H1 (cell line): Measurements from ENCODE around the gene SLC9B2. TPM values are rescaled to one million over a fixed set of nuclear protein-coding genes. Genes with fewer than 3 reads are reported as not detected.
A peak's percentile ranks its signal among the peaks of the same experiment; 100 is the strongest.

Experiments
- ASH2L ChIP-seq: fragments of 200-600, 300-600 bp; sonication (generic); IDR thresholded peaks from one replicate; pipeline ENCODE4 v1.7.1; 2017; ENCODE audit warnings: low read length
- CHD2 ChIP-seq: IDR thresholded peaks from 2 replicates; pipeline ENCODE4 v1.6.1; 2012; ENCODE audit warnings: low read length, improper control_type of control experiment
- EGR1 ChIP-seq: IDR thresholded peaks from 2 replicates; pipeline ENCODE4 v1.6.1; 2011; ENCODE audit warnings: low read depth, low read length, borderline replicate concordance
- GTF2F1 ChIP-seq: IDR thresholded peaks from 2 replicates; pipeline ENCODE4 v1.6.1; 2012; ENCODE audit warnings: low read depth, low read length, improper control_type of control experiment, borderline replicate concordance
- HDAC2 ChIP-seq, 2 experiments: fragments of 300-600 bp in 1 of 2; sonication (generic) in 1 of 2; IDR thresholded peaks; 2 replicates each; pipeline ENCODE4 v1.6.1; 2011 to 2012; ENCODE audit warnings: low read depth in 2 of 2, low read length in 2 of 2, mild to moderate bottlenecking in 2 of 2, moderate library complexity in 2 of 2, borderline replicate concordance in 1 of 2, inconsistent platforms in 1 of 2
- KDM1A ChIP-seq: fragments of 200-600, 300-600 bp; sonication (generic); IDR thresholded peaks from 2 replicates; pipeline ENCODE4 v1.7.1; 2016; ENCODE audit warnings: mild to moderate bottlenecking, low read length, borderline replicate concordance
- PHF8 ChIP-seq: fragments of 200-600 bp; sonication (generic); conservative IDR thresholded peaks from 2 replicates; pipeline ENCODE4 v1.7.1; 2012; ENCODE audit warnings: low read depth, mild to moderate bottlenecking, inconsistent platforms, low read length, moderate library complexity
- POLR2A ChIP-seq, 2 experiments: IDR thresholded peaks; 1 replicate in 1 of 2; 2 replicates in 1 of 2; pipeline ENCODE4 v1.6.1; 2011; ENCODE audit warnings: low read depth in 2 of 2, low read length in 2 of 2, mild to moderate bottlenecking in 2 of 2; ENCODE audit errors: control extremely low read depth in 1 of 2
- RAD21 ChIP-seq, 2 experiments: IDR thresholded peaks in 1 of 2; conservative IDR thresholded peaks in 1 of 2; 2 replicates each; pipeline ENCODE4 v1.6.1; 2011; ENCODE audit warnings: low read depth in 2 of 2, low read length in 2 of 2, improper control_type of control experiment in 1 of 2, inconsistent platforms in 1 of 2, mild to moderate bottlenecking in 1 of 2, moderate library complexity in 1 of 2
- RBBP5 ChIP-seq: IDR thresholded peaks from 2 replicates; pipeline ENCODE4 v1.7.1; 2012; ENCODE audit warnings: low read depth, mild to moderate bottlenecking, inconsistent platforms, low read length, moderate library complexity, borderline replicate concordance
- RNF2 ChIP-seq: fragments of 200-900, 300-1000 bp; sonication (generic); IDR thresholded peaks from 2 replicates; pipeline ENCODE4 v1.7.1; 2016; ENCODE audit warnings: borderline replicate concordance, low read depth, mild to moderate bottlenecking, antibody characterized with exemption, low read length; ENCODE audit not compliant: poor library complexity, severe bottlenecking; ENCODE audit errors: missing control alignments
- SP1 ChIP-seq: IDR thresholded peaks from 2 replicates; pipeline ENCODE4 v1.6.1; 2011; ENCODE audit warnings: low read depth, low read length
- polyA plus RNA-seq, 7 experiments: library from polyadenylated mRNA; depleted of rRNA in 3 of 7; stranded (reverse) in 5 of 7; unstranded in 2 of 7; fragments of >200 nt in 5 of 7; fragments of 200-250 nt in 2 of 7; gene quantifications; 1 replicate in 5 of 7; 2 replicates in 1 of 7; 4 replicates in 1 of 7; pipeline versions ENCODE4 v1.2.1 to v1.2.3, GENCODE V29; 2011 to 2013; ENCODE audit warnings: missing spikeins in 2 of 7, mixed read lengths in 2 of 7
- total RNA-seq: library from RNA; stranded (reverse); fragmentation: NEBNext Ultra II Directional; extraction: Animal tissue kit (Norgen Biotek cat#: 25700); gene quantifications from 2 replicates; pipeline ENCODE4 v1.2.1, GENCODE V29; 2021
- TF ChIP-seq, protein P1 (sequence below): IDR thresholded peaks from 2 replicates; pipeline ENCODE4 v1.6.1; 2012; ENCODE audit warnings: inconsistent platforms
- TF ChIP-seq, protein P2 (sequence below): IDR thresholded peaks from 2 replicates; pipeline ENCODE4 v1.6.1; 2012; ENCODE audit warnings: inconsistent platforms

The SLC9B2 gene
- total and polyA plus RNA-seq, 2 of the 8 experiments (the other 6 are each of a cell fraction or from before 2014, with no cell fraction given): 3.2 to 5.2 TPM

DNA sequence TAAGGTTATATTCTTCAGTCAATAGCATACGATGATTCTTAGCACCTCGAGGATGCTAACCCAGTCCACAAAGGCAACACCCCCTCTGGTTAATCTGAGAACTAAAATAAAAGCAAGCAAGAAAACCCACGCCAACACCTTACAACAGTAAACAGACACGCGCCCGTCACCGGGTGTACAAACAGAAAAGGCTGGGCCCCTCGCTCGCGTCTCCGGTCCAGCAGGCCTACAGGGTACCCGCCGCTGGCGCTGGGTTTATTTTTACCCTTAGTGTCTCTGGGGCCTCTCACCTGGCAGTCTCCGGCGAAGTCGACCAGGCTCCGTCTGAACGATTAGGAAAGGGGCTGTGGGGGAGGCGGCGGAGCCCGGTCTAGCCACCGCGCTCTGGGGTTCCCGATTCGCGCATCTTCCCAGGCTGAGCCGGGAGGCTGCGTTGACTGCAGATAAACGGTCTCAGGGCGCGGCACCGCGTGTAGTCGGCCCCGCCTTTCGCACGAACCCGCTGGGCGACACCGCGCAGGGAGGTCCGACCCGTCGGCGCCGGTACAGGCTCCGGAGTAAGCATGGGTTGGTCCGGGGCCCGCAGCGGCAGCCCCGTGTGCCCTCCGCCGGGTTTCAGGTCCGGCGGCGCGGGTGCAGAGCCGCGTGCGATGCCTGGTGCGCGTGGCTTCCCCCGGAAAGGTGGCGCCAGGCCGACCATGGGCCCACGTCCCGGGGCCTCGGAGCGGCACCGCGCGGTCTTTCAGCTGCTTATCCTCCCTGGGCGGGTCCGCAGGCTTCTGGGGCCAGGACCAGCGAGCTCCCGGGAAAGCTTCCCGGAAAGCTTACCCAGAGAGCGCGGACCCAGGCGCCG, 441 bp downstream of the SLC9B2 start (continued):
- peak; percentile 93; the same call in 1 of the 2 replicates for TF ChIP-seq RBBP5
- TF ChIP-seq KDM1A: 0 out of 2 replicates have a peak, but pooled peaks have one; percentile 30
- TF ChIP-seq HDAC2 (IDR thresholded peaks at IDR 0.05; ENCODE audit: borderline replicate concordance in 1 of 2, low read depth in 2 of 2, low read length in 2 of 2): no peak
- TF ChIP-seq SP1: no peak
- TF ChIP-seq EGR1: no peak
- TF ChIP-seq, protein P1, sequence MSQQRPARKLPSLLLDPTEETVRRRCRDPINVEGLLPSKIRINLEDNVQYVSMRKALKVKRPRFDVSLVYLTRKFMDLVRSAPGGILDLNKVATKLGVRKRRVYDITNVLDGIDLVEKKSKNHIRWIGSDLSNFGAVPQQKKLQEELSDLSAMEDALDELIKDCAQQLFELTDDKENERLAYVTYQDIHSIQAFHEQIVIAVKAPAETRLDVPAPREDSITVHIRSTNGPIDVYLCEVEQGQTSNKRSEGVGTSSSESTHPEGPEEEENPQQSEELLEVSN: peak; percentile 93
- TF ChIP-seq, protein P2, sequence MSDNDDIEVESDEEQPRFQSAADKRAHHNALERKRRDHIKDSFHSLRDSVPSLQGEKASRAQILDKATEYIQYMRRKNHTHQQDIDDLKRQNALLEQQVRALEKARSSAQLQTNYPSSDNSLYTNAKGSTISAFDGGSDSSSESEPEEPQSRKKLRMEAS: peak; percentile 90
- peak; percentile 61 to 76; a peak in 2 of 3 replicates for TF ChIP-seq POLR2A (IDR thresholded peaks at IDR 0.05; ENCODE audit: control extremely low read depth in 1 of 2, low read depth in 2 of 2, low read length in 2 of 2)
- TF ChIP-seq ASH2L: peak; percentile 95
- no peak for TF ChIP-seq GTF2F1
- peak; percentile 53 for TF ChIP-seq RNF2
- no peak for TF ChIP-seq CHD2
- TF ChIP-seq RAD21 (IDR thresholded peaks at IDR 0.05 in 1 of 2, conservative IDR thresholded peaks at IDR 0.05 in 1 of 2; ENCODE audit: low read depth in 2 of 2, low read length in 2 of 2): no peak
- peak; percentile 74 for TF ChIP-seq PHF8
